Left cardiac atrium (tissue), 4 donors: ENCODE results near the gene OPCML. TPM values are rescaled to one million over a fixed set of nuclear protein-coding genes. Genes with fewer than 3 reads are reported as not detected.
A peak's percentile ranks its signal among the peaks of the same experiment; 100 is the strongest.

Experiments used
- ATAC-seq, 2 donors: fragments of 200-7000 bp; cut with Tn5 transposase; one replicate each; pipeline ENCODE4 v1.9.1; 2020; ENCODE audit warnings: mild to moderate bottlenecking in 2 of 2, moderate library complexity in 2 of 2
- DNase-seq: peaks from one replicate; pipeline ENCODE4 v3.0.0-alpha.2; 2020
- intact Hi-C, 2 donors: fragments of 100-400 bp; cut with DNase I; formaldehyde crosslinking; loops; one replicate each; pipeline versions ENCODE4 v1.14.1 to v1.15.1; 2022 to 2023
- total RNA-seq, 2 donors: library from RNA; stranded (reverse); fragmentation: NEBNext Ultra II Directional; extraction: Animal tissue kit (Norgen Biotek cat#: 25700); gene quantifications; one replicate each; pipeline ENCODE4 v1.2.1, GENCODE V29; 2021
- donor health status: DM: no; HTN: yes; CAD: no.
- donor health status: DM: no; HTN: yes; CAD: no; lungs with severe emphysema.
- donor health status: DM: yes; HTN: yes; CAD: no.
- donor health status: Dilated cardiomyopathy.

Gene OPCML
- total RNA-seq, 2 donors from 2014 or later: 0.76 TPM; not detected in 1

- DNase-seq (no peak), ATAC-seq (no peak)
- intact Hi-C loops: no loop called here
Observed at GRCh38 chr11:133041928-133042882, 490.1 kb downstream of the OPCML start.

- ATAC-seq (no peak), DNase-seq (no peak)
- intact Hi-C loops: no loop called here
Observed at GRCh38 chr11:133041181-133041580, 491.1 kb downstream of the OPCML start.

GRCh38 chr11:133040289-133040900 is 491.9 kb downstream of the OPCML start:
- DNase-seq: no peak
- intact Hi-C loops: no loop called here
- ATAC-seq: no peak

GRCh38 chr11:133038850-133039249 is 493.5 kb downstream of the OPCML start:
- ATAC-seq (peak in 1 of 2 donors; percentile 85), DNase-seq (no peak)
- intact Hi-C loops: no loop called here

GRCh38 chr11:133034929-133035328 is 497.4 kb downstream of the OPCML start:
- no peak for ATAC-seq
- intact Hi-C loops: no loop called here
- no peak for DNase-seq

- no peak for DNase-seq
- intact Hi-C loops: no loop called here
- ATAC-seq: no peak
Observed at GRCh38 chr11:133029107-133029506, 503.2 kb downstream of the OPCML start.

- ATAC-seq: no peak
- intact Hi-C loops: no loop called here
Observed at GRCh38 chr11:133026952-133027351, 505.3 kb downstream of the OPCML start.

GRCh38 chr11:133024301-133024700 is 508.0 kb downstream of the OPCML start:
- intact Hi-C loops: no loop called here
- DNase-seq (no peak), ATAC-seq (no peak)

More at GRCh38 chr11:133026952-133027351, 505.3 kb downstream of the OPCML start:
- DNase-seq: no peak

GRCh38 chr11:133023232-133023631 is 509.1 kb downstream of the OPCML start:
- intact Hi-C loops: no loop called here
- DNase-seq (no peak), ATAC-seq (no peak)

GRCh38 chr11:133021553-133021952 is 510.7 kb downstream of the OPCML start:
- intact Hi-C loops: no loop called here
- no peak for DNase-seq
- ATAC-seq: no peak

- ATAC-seq: no peak
- intact Hi-C loops: no loop called here
- no peak for DNase-seq
Observed at GRCh38 chr11:133020372-133020714, 512.0 kb downstream of the OPCML start.

GRCh38 chr11:133019545-133020371 is 512.5 kb downstream of the OPCML start:
- no peak for DNase-seq
- intact Hi-C loops: no loop called here
- no peak for ATAC-seq

GRCh38 chr11:133015457-133015856 is 516.8 kb downstream of the OPCML start:
- ATAC-seq (no peak), DNase-seq (no peak)
- intact Hi-C loops: no loop called here

GRCh38 chr11:133014337-133014736 is 518.0 kb downstream of the OPCML start:
- intact Hi-C loops: no loop called here
- no peak for ATAC-seq
- DNase-seq: no peak

- no peak for DNase-seq
- intact Hi-C loops: no loop called here
- ATAC-seq: no peak
Observed at GRCh38 chr11:133012803-133013202, 519.5 kb downstream of the OPCML start.

GRCh38 chr11:133011604-133012003 is 520.7 kb downstream of the OPCML start:
- DNase-seq (no peak), ATAC-seq (peak in 1 of 2 donors; percentile 78)
- intact Hi-C loops: no loop called here

- intact Hi-C loops: no loop called here
- DNase-seq: no peak
- ATAC-seq: no peak
Observed at GRCh38 chr11:133007027-133007584, 525.2 kb downstream of the OPCML start.

- intact Hi-C loops: no loop called here
- ATAC-seq (no peak), DNase-seq (no peak)
Observed at GRCh38 chr11:133004369-133004768, 527.9 kb downstream of the OPCML start.

- intact Hi-C loops: no loop called here
- ATAC-seq: no peak
- DNase-seq: no peak
Observed at GRCh38 chr11:132999516-132999915, 532.8 kb downstream of the OPCML start.

GRCh38 chr11:132999031-132999430 is 533.3 kb downstream of the OPCML start:
- intact Hi-C loops: no loop called here
- no peak for ATAC-seq
- DNase-seq: no peak
